Panc1 (cell line): ENCODE data around the gene TOM1L1. TPM values are rescaled to one million over a fixed set of nuclear protein-coding genes. Genes with fewer than 3 reads are reported as not detected.
A peak's percentile ranks its signal among the peaks of the same experiment; 100 is the strongest.

Experiments
- ATAC-seq: fragments of 200-7000 bp; cut with Tn5 transposase; 2 replicates; pipeline ENCODE4 v1.9.1; 2020; ENCODE audit warnings: mild to moderate bottlenecking, moderate library complexity
- BruUV-seq: library from RNA; stranded (reverse); fragments of 400-500 nt; replicated peaks from 2 replicates; lab custom pipeline; 2021; lab: Mats Ljungman, UMichigan
- CTCF ChIA-PET: fragments of 300-600 bp; sonication (Branson Sonifier 250); formaldehyde crosslinking; loops from one replicate; lab custom pipeline; 2022; ENCODE audit warnings: antibody characterized with exemption; lab: Charles Lee
- POLR2A ChIA-PET: fragments of 300-600 bp; sonication (Branson Sonifier 250); formaldehyde crosslinking; loops from one replicate; lab custom pipeline; 2022; ENCODE audit warnings: antibody characterized with exemption; lab: Charles Lee
- DNase-seq: peaks from one replicate; pipeline ENCODE4 v3.0.0-alpha.2; 2010; ENCODE audit warnings: low read depth, low spot score
- H3K27ac ChIP-seq: 2 replicates; pipeline ENCODE4 v1.5.1; 2011; ENCODE audit warnings: mild to moderate bottlenecking, low read length, inconsistent platforms
- H3K27me3 ChIP-seq: fragments of 200-500 bp; sonication (Bioruptor generic); 2 replicates; pipeline ENCODE4 v1.6.0; 2014; ENCODE audit warnings: low read length, inconsistent platforms; ENCODE audit not compliant: control insufficient read depth, insufficient read depth
- H3K36me3 ChIP-seq: fragments of 200-500 bp; sonication (Bioruptor generic); 2 replicates; pipeline ENCODE4 v1.5.1; 2014; ENCODE audit warnings: inconsistent platforms, mild to moderate bottlenecking, low read length, moderate library complexity; ENCODE audit not compliant: control insufficient read depth, insufficient read depth
- H3K4me1 ChIP-seq: 2 replicates; pipeline ENCODE4 v1.5.1; 2011; ENCODE audit warnings: inconsistent platforms, mild to moderate bottlenecking, low read length, moderate library complexity; ENCODE audit not compliant: control insufficient read depth, insufficient read depth
- H3K4me3 ChIP-seq, 2 experiments: 2 replicates each; pipeline ENCODE4 v1.5.1; 2011 to 2012; ENCODE audit warnings: low read depth in 2 of 2, low read length in 2 of 2, mild to moderate bottlenecking in 2 of 2, inconsistent platforms in 1 of 2, moderate library complexity in 1 of 2
- H3K9me3 ChIP-seq: fragments of 200-500 bp; sonication (Bioruptor generic); 2 replicates; pipeline ENCODE4 v1.5.1; 2014; ENCODE audit warnings: low read depth, mild to moderate bottlenecking, inconsistent platforms, low read length, moderate library complexity; ENCODE audit not compliant: control insufficient read depth, insufficient read depth
- POLR2AphosphoS5 ChIP-seq: IDR thresholded peaks from 2 replicates; pipeline ENCODE4 v1.6.1; 2012; ENCODE audit warnings: mild to moderate bottlenecking, low read depth, low read length, moderate library complexity
- SIN3A ChIP-seq: IDR thresholded peaks from 2 replicates; pipeline ENCODE4 v1.6.1; 2012; ENCODE audit warnings: low read depth, mild to moderate bottlenecking, low read length, moderate library complexity, borderline replicate concordance; ENCODE audit not compliant: insufficient read depth
- TCF7L2 ChIP-seq: IDR thresholded peaks from 2 replicates; pipeline ENCODE4 v1.6.1; 2011; ENCODE audit warnings: mild to moderate bottlenecking, low read depth, low read length, inconsistent platforms
- in situ Hi-C: cut with HindIII; loops from 2 replicates; pipeline ENCODE4 v1.10.0; 2016; ENCODE audit warnings: low sequenced_read_pairs, low pct_unique_long_range_greater_than_20kb
- intact Hi-C: fragments of 100-400 bp; cut with micrococcal nuclease; formaldehyde crosslinking; loops from one replicate; pipeline ENCODE4 v1.10.0; 2022; ENCODE audit not compliant: unreplicated experiment
- total RNA-seq: library from RNA; stranded (reverse); gene quantifications from one replicate; pipeline ENCODE4 v1.2.1, GENCODE V29; 2021; ENCODE audit not compliant: unreplicated experiment
- TF ChIP-seq, protein P1 (sequence below): fragments of 450-650 bp; IDR thresholded peaks from 2 replicates; pipeline ENCODE4 v1.5.1; 2017; ENCODE audit warnings: mild to moderate bottlenecking
- TF ChIP-seq, protein P2 (sequence below), 2 experiments: IDR thresholded peaks; 2 replicates each; pipeline ENCODE4 v1.6.1; 2011 to 2012; ENCODE audit warnings: low read depth in 2 of 2, control low read depth in 1 of 2, low read length in 1 of 2, mild to moderate bottlenecking in 1 of 2, moderate library complexity in 1 of 2; ENCODE audit not compliant: insufficient read depth in 1 of 2

The TOM1L1 gene
- total RNA-seq, 1 experiment from 2014 or later = 53.9 TPM

DNA sequence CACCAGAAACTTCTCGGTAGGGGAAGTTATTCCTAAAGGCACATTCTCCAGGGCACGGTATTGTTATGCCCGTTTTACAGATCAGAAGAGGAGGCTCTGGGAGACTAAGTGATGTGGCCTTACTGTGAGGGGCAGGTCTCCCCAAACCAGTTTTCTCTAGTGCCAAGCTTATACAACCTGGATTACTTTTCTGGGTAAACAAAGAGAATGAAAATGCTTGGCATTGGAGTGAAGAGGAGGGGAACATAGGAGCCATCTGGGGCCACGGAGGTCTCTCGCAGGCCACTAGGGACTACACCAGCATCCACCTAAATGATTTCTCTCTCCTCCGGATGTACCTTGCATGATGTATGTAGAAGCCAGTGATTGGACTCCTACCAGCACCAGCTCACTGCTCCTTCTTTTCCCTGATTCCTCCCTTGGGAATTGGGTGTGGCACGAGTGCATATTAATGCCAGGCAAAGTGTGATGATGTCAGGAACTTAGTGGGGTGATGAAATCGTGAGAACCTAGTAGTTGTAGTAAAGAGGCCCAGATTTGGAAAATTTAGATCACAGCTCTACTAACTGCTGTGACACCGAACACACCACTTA is 674 bp downstream of the TOM1L1 start:
- ChIA-PET CTCF (no interaction called here), POLR2A (no interaction called here)
- no peaks in the 10 kb centered on the region for H3K9me3 ChIP-seq
- peaks cover 13% of the 10 kb centered on the region for H3K4me1 ChIP-seq
- DNase-seq (no peak), ATAC-seq (peak; percentile 49)
- no peaks in the 10 kb centered on the region for H3K27me3 ChIP-seq
- BruUV-seq = TSS peak; percentile 58
- peak overlapping the region; percentile 94 for H3K27ac ChIP-seq
- H3K4me3 ChIP-seq = peak overlapping the region; percentile 92 to 97
- no peak for TF ChIP-seq SIN3A
- TF ChIP-seq, protein P1, sequence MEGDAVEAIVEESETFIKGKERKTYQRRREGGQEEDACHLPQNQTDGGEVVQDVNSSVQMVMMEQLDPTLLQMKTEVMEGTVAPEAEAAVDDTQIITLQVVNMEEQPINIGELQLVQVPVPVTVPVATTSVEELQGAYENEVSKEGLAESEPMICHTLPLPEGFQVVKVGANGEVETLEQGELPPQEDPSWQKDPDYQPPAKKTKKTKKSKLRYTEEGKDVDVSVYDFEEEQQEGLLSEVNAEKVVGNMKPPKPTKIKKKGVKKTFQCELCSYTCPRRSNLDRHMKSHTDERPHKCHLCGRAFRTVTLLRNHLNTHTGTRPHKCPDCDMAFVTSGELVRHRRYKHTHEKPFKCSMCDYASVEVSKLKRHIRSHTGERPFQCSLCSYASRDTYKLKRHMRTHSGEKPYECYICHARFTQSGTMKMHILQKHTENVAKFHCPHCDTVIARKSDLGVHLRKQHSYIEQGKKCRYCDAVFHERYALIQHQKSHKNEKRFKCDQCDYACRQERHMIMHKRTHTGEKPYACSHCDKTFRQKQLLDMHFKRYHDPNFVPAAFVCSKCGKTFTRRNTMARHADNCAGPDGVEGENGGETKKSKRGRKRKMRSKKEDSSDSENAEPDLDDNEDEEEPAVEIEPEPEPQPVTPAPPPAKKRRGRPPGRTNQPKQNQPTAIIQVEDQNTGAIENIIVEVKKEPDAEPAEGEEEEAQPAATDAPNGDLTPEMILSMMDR = no peak
- TF ChIP-seq, protein P2, sequence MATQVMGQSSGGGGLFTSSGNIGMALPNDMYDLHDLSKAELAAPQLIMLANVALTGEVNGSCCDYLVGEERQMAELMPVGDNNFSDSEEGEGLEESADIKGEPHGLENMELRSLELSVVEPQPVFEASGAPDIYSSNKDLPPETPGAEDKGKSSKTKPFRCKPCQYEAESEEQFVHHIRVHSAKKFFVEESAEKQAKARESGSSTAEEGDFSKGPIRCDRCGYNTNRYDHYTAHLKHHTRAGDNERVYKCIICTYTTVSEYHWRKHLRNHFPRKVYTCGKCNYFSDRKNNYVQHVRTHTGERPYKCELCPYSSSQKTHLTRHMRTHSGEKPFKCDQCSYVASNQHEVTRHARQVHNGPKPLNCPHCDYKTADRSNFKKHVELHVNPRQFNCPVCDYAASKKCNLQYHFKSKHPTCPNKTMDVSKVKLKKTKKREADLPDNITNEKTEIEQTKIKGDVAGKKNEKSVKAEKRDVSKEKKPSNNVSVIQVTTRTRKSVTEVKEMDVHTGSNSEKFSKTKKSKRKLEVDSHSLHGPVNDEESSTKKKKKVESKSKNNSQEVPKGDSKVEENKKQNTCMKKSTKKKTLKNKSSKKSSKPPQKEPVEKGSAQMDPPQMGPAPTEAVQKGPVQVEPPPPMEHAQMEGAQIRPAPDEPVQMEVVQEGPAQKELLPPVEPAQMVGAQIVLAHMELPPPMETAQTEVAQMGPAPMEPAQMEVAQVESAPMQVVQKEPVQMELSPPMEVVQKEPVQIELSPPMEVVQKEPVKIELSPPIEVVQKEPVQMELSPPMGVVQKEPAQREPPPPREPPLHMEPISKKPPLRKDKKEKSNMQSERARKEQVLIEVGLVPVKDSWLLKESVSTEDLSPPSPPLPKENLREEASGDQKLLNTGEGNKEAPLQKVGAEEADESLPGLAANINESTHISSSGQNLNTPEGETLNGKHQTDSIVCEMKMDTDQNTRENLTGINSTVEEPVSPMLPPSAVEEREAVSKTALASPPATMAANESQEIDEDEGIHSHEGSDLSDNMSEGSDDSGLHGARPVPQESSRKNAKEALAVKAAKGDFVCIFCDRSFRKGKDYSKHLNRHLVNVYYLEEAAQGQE (IDR thresholded peaks at IDR 0.05; ENCODE audit: insufficient read depth in 1 of 2, low read depth in 2 of 2, low read length in 1 of 2) = no peak
- no peak for TF ChIP-seq TCF7L2
- no peak for TF ChIP-seq POLR2AphosphoS5
- intact Hi-C loops (no loop called here), in situ Hi-C loops (no loop called here)
- H3K36me3 ChIP-seq = peaks cover 12% of the 10 kb centered on the region

DNA sequence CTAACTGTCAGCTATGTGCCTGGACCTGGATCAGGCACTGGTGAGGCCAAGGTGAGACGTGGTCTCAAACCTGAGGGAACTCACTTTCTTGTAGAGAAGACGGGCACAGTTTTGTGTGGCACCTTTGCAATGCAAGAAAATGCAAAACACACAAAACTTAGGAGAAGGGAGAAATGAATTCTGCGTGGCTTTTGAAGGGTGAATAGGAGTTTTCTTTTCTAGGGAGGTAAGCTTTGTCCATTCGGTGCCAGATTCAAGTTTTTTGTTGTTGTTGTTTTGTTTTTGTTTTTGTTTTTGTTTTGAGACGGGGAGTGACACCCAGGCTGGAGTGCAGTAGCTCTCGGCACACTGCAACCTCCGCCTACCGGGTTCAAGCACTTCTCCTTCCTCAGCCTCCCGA is 1.4 kb downstream of the TOM1L1 start:
- ChIA-PET POLR2A (no interaction called here), CTCF (no interaction called here)
- peaks cover 13% of the 10 kb centered on the region for H3K4me1 ChIP-seq
- TF ChIP-seq, protein P1 = no peak
- TF ChIP-seq, protein P2 (IDR thresholded peaks at IDR 0.05; ENCODE audit: insufficient read depth in 1 of 2, low read depth in 2 of 2, low read length in 1 of 2) = no peak
- TF ChIP-seq TCF7L2 = no peak
- no peak for TF ChIP-seq SIN3A
- no peak for TF ChIP-seq POLR2AphosphoS5
- H3K9me3 ChIP-seq = no peaks in the 10 kb centered on the region
- peaks cover 12% of the 10 kb centered on the region for H3K36me3 ChIP-seq
- DNase-seq (no peak), ATAC-seq (no peak)
- intact Hi-C loops (no loop called here), in situ Hi-C loops (no loop called here)
- H3K27ac ChIP-seq = peak overlapping the region; percentile 94
- no TSS peak for BruUV-seq
- peak overlapping the region; percentile 92 to 97 for H3K4me3 ChIP-seq
- H3K27me3 ChIP-seq = no peaks in the 10 kb centered on the region
